Peyer's patch (tissue), 4 donors: ENCODE results near the gene ATG7.

Source experiments
- CTCF ChIP-seq, 6 experiments: fragments of 450-650 bp in 4 of 6; fragments of 200-600 bp in 2 of 6; sonication (generic) in 1 of 6; IDR thresholded peaks; one replicate each; pipeline ENCODE4 v1.5.1; 2017 to 2019; ENCODE audit warnings: antibody characterized with exemption in 6 of 6, mild to moderate bottlenecking in 3 of 6, moderate library complexity in 1 of 6
- POLR2A ChIP-seq, 2 donors: fragments of 450-650 bp; IDR thresholded peaks; one replicate each; pipeline ENCODE4 v1.5.1; 2017; ENCODE audit warnings: antibody characterized with exemption in 2 of 2, mild to moderate bottlenecking in 2 of 2, moderate library complexity in 2 of 2

GRCh38 chr3:11239796-11240195 lies 32.4 kb upstream of the ATG7 start:
- no peak for TF ChIP-seq CTCF (IDR thresholded peaks at IDR 0.05)
- no peak for TF ChIP-seq POLR2A (IDR thresholded peaks at IDR 0.05)
